Osteoblast (primary cell): ENCODE data around the gene FXYD3. TPM values are rescaled to one million over a fixed set of nuclear protein-coding genes. Genes with fewer than 3 reads are reported as not detected.

ENCODE experiments used
- DNase-seq: peaks from one replicate; pipeline ENCODE4 v3.0.0; 2011; ENCODE audit warnings: low spot score, mixed read lengths; ENCODE audit not compliant: insufficient read length; ENCODE audit errors: missing footprints
- H2AFZ ChIP-seq: 2 replicates; pipeline ENCODE4 v1.6.0; 2011; ENCODE audit warnings: mild to moderate bottlenecking, low read length
- H3K27ac ChIP-seq: 2 replicates; pipeline ENCODE4 v1.5.1; 2011; ENCODE audit warnings: mild to moderate bottlenecking, low read depth, low read length, moderate library complexity
- H3K27me3 ChIP-seq: 2 replicates; pipeline ENCODE4 v1.6.0; 2012; ENCODE audit warnings: mild to moderate bottlenecking, control low read depth, inconsistent platforms, low read length, moderate library complexity; ENCODE audit not compliant: insufficient read depth
- H3K36me3 ChIP-seq: 2 replicates; pipeline ENCODE4 v1.5.1; 2011; ENCODE audit warnings: mild to moderate bottlenecking, low read length, control low read depth, moderate library complexity; ENCODE audit not compliant: insufficient read depth
- H3K4me1 ChIP-seq: 2 replicates; pipeline ENCODE4 v1.5.1; 2011; ENCODE audit warnings: mild to moderate bottlenecking, low read length, control low read depth, moderate library complexity; ENCODE audit not compliant: insufficient read depth
- H3K4me2 ChIP-seq: 2 replicates; pipeline ENCODE4 v1.6.0; 2011; ENCODE audit warnings: mild to moderate bottlenecking, low read length; ENCODE audit not compliant: insufficient read depth
- H3K4me3 ChIP-seq: fragments of 200-600 bp; sonication (generic); 3 replicates; pipeline ENCODE4 v1.5.1; 2012; ENCODE audit warnings: mild to moderate bottlenecking, low read length, inconsistent platforms; ENCODE audit not compliant: insufficient read depth
- H3K79me2 ChIP-seq: 2 replicates; pipeline ENCODE4 v1.6.0; 2012; ENCODE audit warnings: mild to moderate bottlenecking, low read length, control low read depth, inconsistent platforms; ENCODE audit not compliant: insufficient read depth
- H3K9me3 ChIP-seq: 2 replicates; pipeline ENCODE4 v1.5.1; 2011; ENCODE audit warnings: low read depth, low read length, control low read depth
- H4K20me1 ChIP-seq: 2 replicates; pipeline ENCODE4 v1.6.0; 2012; ENCODE audit warnings: mild to moderate bottlenecking, low read length, control low read depth; ENCODE audit not compliant: insufficient read depth
- CTCF ChIP-seq: IDR thresholded peaks from 2 replicates; pipeline ENCODE4 v1.5.1; 2011; ENCODE audit warnings: mild to moderate bottlenecking, low read depth, low read length, moderate library complexity; ENCODE audit errors: extremely low read depth
- total RNA-seq: library from RNA; depleted of rRNA; stranded (reverse); fragments of >200 nt; gene quantifications from 2 replicates; pipeline ENCODE4 v1.2.3, GENCODE V29; 2012

Gene FXYD3
- total RNA-seq, 1 donor: not detected

DNA sequence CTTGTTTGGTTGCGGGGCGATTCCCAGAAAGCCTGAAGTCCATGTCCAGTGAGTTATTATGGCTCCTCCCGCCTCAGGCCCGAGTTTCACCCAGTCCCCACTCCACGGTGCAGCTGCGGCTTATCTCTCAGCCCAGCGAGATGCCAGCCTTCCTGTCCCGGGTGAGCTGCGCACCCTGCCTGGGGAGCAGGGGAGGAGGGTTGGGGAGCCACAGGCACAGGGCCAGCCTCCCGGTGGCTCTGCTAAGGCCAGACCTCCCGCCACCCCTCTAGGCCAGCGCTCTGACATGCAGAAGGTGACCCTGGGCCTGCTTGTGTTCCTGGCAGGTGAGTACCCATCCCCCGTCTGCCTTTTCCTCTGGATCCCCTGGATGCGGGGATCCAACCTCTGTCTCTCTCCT lies 3.5 kb downstream of the FXYD3 start:
- H2AFZ ChIP-seq: no peak overlapping the region
- no peak for TF ChIP-seq CTCF
- no peaks in the 10 kb centered on the region for H3K9me3 ChIP-seq
- peaks cover 31% of the 10 kb centered on the region for H3K4me1 ChIP-seq
- H3K4me3 ChIP-seq: no peak overlapping the region
- H3K27me3 ChIP-seq: peaks cover 14% of the 10 kb centered on the region
- H3K36me3 ChIP-seq: no peaks in the 10 kb centered on the region
- H3K27ac ChIP-seq: no peak overlapping the region
- DNase-seq: no peak
- H3K4me2 ChIP-seq: no peak overlapping the region
- no peaks in the 10 kb centered on the region for H4K20me1 ChIP-seq
- H3K79me2 ChIP-seq: no peaks in the 10 kb centered on the region

DNA sequence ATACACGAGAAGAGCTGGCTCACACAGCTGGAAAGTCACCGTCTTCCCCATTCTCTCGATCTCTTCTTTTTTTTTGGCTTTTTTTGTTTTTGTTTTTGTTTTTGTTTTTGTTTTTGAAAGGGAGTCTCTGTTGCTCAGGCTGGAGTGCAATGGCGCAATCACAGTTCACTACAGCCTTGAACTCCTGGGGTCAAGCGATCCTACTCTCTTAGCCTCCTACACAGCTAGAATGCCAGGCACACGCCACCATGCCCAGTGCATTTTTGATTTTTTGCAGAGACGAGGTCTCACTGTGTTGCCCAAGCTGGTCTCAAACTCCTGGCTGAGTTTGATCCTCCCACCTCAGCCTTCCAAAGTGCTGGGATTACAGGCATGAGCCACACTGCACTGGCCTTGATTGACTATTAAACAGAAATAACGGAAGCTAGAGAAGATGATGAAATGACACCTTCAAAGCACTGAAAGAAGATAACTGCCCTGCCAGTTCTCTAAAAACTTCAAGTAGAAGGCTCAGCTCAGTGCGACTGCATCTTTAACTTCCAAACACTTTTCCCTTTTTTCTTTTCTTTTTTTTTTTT lies 4.0 kb downstream of the FXYD3 start:
- H3K27ac ChIP-seq: peak overlapping the region; percentile 44
- no peak overlapping the region for H3K4me2 ChIP-seq
- no peak for DNase-seq
- peaks cover 34% of the 10 kb centered on the region for H3K4me1 ChIP-seq
- no peak overlapping the region for H3K4me3 ChIP-seq
- H4K20me1 ChIP-seq: no peaks in the 10 kb centered on the region
- H3K9me3 ChIP-seq: no peaks in the 10 kb centered on the region
- no peaks in the 10 kb centered on the region for H3K79me2 ChIP-seq
- TF ChIP-seq CTCF: no peak
- H3K27me3 ChIP-seq: peaks cover 14% of the 10 kb centered on the region
- no peaks in the 10 kb centered on the region for H3K36me3 ChIP-seq
- H2AFZ ChIP-seq: no peak overlapping the region

DNA sequence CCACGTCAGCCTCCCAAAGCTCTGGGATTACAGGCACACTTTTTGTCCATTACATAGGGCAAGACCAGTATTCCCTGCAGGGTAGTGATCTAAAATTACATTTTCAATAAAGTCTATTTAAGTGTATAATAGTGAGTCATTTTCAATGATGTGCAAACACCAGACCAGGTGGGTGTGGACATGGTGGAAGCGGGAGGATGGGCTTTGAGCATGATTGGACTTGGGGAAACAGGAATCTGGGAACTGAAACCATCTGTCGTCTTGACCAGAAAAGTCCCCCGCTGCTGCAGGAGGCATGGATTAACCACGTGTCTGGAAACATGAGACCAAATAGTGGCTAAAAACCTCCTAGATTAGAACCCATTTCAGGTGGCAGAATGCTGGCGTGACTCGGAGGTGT lies 4.9 kb downstream of the FXYD3 start:
- Histone ChIP-seq H4K20me1 (no peaks in the 10 kb centered on the region), H2AFZ (peak overlapping the region; percentile 32), H3K79me2 (no peaks in the 10 kb centered on the region), H3K27ac (peak overlapping the region; percentile 44), H3K4me3 (no peak overlapping the region), H3K9me3 (no peaks in the 10 kb centered on the region), H3K4me2 (peak overlapping the region; percentile 12), H3K27me3 (peaks cover 14% of the 10 kb centered on the region), H3K36me3 (no peaks in the 10 kb centered on the region), H3K4me1 (peaks cover 34% of the 10 kb centered on the region)
- peak; percentile 96 for DNase-seq
- TF ChIP-seq CTCF: no peak

- Histone ChIP-seq H3K4me1 (peaks cover 34% of the 10 kb centered on the region), H3K36me3 (no peaks in the 10 kb centered on the region), H3K4me3 (no peak overlapping the region), H3K27ac (peak overlapping the region; percentile 44), H4K20me1 (no peaks in the 10 kb centered on the region), H3K9me3 (no peaks in the 10 kb centered on the region), H3K79me2 (no peaks in the 10 kb centered on the region), H3K4me2 (peak overlapping the region; percentile 12), H3K27me3 (peaks cover 10% of the 10 kb centered on the region), H2AFZ (peak overlapping the region; percentile 32)
- TF ChIP-seq CTCF: no peak
- peak; percentile 95 for DNase-seq
Observed at GRCh38 chr19:35120898-35121297, 5.3 kb downstream of the FXYD3 start.
